GM18505 (cell line): ENCODE data around the gene FNDC3A.

ENCODE experiments used
- ATAC-seq: cut with Tn5 transposase; IDR thresholded peaks from one replicate; pipeline ENCODE4 v1.9.1; 2021; ENCODE audit not compliant: unreplicated experiment
- POLR2A ChIP-seq: IDR thresholded peaks from 4 replicates; pipeline ENCODE4 v1.6.1; 2011; ENCODE audit warnings: borderline replicate concordance; ENCODE audit not compliant: insufficient read depth, insufficient read length; ENCODE audit errors: extremely low read depth

FNDC3A gene

DNA sequence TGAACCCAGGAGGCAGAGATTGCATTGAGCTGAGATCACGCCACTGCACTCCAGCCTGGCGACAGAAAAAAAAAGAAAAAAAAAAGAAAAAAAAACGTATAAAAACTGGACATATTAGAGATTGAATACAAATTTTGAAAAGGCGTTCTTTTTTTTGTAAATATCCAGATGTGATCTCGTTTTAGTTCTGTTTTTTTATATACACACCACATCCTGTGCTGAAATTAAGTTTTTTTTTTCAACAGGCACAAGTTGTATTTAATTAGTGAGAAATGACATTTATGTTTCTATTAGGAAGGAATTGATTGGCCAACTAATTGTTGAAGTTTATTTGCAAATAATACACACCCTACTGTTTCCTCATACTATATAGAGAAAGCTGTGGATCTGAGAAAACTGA is 275.6 kb downstream of the FNDC3A start:
- TF ChIP-seq POLR2A: no peak
- ATAC-seq: no peak

GRCh38 chr13:49253310-49253709 is 277.6 kb downstream of the FNDC3A start:
- no peak for ATAC-seq
- TF ChIP-seq POLR2A: no peak

DNA sequence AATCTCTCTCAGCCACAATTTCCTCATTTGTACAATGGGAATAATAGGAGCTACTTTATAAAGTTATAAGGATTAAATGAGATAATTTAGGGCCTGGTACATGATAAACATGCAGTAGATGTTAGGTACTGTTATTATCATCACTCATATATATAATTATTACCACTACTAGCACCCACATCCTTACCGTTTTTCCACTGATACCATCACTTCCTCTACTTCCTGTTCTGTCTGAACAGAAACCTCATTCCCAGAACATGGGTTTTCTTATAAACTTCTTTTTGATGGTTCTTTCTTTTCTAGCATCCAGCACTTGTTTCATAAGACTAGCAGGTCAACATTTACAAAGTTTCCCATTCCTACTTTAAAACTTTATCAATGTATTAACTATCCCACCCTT is 278.3 kb downstream of the FNDC3A start:
- no peak for ATAC-seq
- TF ChIP-seq POLR2A: no peak

- ATAC-seq: no peak
- TF ChIP-seq POLR2A: no peak
Observed at GRCh38 chr13:49256841-49257240, 281.1 kb downstream of the FNDC3A start.

GRCh38 chr13:49258089-49258796 is 282.5 kb downstream of the FNDC3A start:
- no peak for ATAC-seq
- TF ChIP-seq POLR2A: no peak
